ENCODE results near the gene B4GALT1.

GRCh38 chr9:33177639-33178038 is 10.5 kb upstream of the B4GALT1 start:
- TF ChIP-seq CTCF (IDR thresholded peaks at IDR 0.05) (no peak), ELF4 (CRISPR knock-in tag; IDR thresholded peaks at IDR 0.05; ENCODE audit: low read depth) (no peak)

All from WTC11 (cell line).